GM12875 (cell line): ENCODE results near the gene EPGN.

Source experiments
- H3K4me3 ChIP-seq: one replicate; pipeline ENCODE4 v1.5.1; 2011; ENCODE audit warnings: low read depth, low read length, control low read depth
- TF ChIP-seq, protein P1 (sequence below): IDR thresholded peaks from 2 replicates; pipeline ENCODE4 v1.5.1; 2011; ENCODE audit warnings: low read depth, mild to moderate bottlenecking, control low read depth, inconsistent platforms, low read length, moderate library complexity, borderline replicate concordance; ENCODE audit not compliant: insufficient read depth

Gene EPGN, protein sequence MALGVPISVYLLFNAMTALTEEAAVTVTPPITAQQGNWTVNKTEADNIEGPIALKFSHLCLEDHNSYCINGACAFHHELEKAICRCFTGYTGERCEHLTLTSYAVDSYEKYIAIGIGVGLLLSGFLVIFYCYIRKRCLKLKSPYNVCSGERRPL

DNA sequence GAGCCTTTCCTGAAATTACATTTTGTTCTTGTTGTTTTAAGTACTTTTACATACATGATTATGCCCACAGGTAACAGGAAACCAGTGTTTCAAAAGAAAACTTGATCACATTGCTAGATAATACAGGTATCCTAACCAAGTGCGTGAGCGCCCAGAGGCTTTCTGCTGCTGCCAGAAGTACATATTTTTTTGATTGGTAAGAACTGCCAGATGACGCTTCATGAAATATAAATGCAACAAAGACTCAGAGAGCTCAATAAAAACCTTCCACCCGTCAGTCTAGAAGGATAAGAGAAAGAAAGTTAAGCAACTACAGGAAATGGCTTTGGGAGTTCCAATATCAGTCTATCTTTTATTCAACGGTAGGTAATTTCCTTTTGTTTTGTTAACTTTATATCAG is at the start of gene EPGN:
EPGN (plus strand) TSS at position 256 of the 400 bp plus-strand sequence; CDS start at position 320, 64 bp downstream.
- TF ChIP-seq, protein P1, sequence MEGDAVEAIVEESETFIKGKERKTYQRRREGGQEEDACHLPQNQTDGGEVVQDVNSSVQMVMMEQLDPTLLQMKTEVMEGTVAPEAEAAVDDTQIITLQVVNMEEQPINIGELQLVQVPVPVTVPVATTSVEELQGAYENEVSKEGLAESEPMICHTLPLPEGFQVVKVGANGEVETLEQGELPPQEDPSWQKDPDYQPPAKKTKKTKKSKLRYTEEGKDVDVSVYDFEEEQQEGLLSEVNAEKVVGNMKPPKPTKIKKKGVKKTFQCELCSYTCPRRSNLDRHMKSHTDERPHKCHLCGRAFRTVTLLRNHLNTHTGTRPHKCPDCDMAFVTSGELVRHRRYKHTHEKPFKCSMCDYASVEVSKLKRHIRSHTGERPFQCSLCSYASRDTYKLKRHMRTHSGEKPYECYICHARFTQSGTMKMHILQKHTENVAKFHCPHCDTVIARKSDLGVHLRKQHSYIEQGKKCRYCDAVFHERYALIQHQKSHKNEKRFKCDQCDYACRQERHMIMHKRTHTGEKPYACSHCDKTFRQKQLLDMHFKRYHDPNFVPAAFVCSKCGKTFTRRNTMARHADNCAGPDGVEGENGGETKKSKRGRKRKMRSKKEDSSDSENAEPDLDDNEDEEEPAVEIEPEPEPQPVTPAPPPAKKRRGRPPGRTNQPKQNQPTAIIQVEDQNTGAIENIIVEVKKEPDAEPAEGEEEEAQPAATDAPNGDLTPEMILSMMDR, result no peak
- no peak within 1 kb of the TSS for H3K4me3 ChIP-seq

DNA sequence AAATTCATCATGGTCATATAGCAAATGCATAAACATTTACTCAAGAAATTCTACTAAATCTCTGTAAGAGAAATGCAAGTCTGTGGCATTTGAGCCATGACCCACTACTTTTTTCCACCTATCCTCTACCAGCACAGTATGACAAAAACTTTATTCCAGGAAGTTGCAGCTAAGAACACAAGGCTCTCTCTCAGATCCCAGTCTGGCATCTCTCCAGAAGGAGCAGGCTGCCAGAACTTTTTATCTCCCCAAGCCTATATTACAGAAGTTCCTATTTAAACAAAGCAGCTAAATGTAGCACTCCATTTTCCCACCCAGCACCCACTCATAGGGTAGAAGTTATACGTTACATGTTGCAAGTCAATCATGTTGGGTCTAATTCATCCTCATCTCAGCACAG is 49.3 kb upstream of the EPGN start:
- TF ChIP-seq, protein P1, result no peak
- no peak overlapping the region for H3K4me3 ChIP-seq

DNA sequence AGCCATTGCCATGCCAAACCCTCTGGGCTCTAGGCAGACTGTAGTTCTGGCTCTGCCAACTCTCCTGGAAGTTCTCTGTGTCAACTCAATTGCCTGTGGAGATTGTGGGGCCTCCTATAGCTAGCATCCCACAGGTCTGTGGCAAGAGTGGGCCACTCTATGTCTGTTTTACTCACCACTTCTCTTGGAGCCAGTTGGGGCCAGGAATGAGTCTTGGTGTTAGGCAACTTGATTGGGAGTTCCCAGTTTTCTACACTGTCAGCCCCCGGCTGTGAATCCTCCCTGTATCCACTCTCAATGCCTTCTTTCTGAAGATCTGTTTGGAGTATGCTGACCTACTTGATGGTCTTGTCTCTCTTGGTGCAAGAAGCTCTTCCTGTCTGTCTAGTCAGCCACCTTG is 48.2 kb upstream of the EPGN start:
- TF ChIP-seq, protein P1, result no peak
- no peak overlapping the region for H3K4me3 ChIP-seq

DNA sequence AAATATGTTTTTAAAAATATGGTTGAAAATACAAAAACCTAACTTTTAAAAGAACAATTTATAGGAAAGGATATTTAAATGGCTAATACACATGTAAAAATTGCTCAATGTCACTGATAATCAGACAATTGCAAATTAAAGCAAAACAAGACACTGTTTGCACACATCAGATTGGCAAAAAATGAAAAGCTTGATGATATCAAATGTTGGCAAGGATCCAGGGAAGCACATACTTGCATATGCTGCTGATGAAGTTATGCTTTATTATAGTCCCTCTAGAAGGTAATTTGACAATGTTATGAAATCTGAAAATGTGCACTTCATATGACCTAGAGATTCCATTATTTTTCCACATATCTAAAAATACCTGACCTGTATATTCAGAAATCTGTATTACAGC is 45.7 kb upstream of the EPGN start:
- H3K4me3 ChIP-seq, result no peak overlapping the region
- TF ChIP-seq, protein P1, result no peak

DNA sequence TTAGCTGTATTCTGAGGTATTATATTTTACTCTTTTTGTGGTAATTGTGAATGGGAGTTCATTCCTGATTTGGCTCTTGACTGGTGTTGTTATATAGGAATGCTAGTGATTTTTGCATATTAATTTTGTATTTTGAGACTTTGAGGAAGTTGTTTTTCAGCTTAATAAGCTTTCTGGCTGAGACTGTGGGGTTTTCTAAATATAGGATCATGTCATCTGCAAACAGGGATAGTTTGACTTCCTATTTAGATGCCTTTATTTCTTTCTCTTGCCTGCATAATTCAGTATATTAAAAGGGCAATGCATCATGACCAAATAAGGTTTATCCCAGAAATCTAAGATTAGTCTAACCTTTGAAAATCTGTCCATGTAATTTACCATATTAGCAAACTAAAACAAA is 44.7 kb upstream of the EPGN start:
- no peak overlapping the region for H3K4me3 ChIP-seq
- TF ChIP-seq, protein P1, result no peak

DNA sequence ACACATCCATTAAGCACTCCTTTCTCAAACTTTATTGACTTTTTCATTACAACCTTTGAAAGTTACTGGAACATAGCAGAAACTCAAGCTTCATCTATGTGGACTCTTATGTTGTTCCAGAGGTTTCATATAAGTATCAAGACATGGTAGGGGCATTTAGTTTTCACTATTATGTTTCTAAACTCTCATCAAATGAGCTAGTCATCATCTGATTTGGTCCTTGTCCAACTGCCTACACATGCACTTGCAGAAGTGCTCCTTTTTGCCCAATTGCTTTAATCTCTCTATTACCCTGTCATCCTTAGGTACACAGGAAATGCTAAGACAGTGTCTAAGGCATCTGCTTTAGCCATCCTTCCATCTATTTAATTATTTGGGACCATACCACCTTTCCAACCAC is 42.2 kb upstream of the EPGN start:
- TF ChIP-seq, protein P1, result no peak
- H3K4me3 ChIP-seq, result no peak overlapping the region

DNA sequence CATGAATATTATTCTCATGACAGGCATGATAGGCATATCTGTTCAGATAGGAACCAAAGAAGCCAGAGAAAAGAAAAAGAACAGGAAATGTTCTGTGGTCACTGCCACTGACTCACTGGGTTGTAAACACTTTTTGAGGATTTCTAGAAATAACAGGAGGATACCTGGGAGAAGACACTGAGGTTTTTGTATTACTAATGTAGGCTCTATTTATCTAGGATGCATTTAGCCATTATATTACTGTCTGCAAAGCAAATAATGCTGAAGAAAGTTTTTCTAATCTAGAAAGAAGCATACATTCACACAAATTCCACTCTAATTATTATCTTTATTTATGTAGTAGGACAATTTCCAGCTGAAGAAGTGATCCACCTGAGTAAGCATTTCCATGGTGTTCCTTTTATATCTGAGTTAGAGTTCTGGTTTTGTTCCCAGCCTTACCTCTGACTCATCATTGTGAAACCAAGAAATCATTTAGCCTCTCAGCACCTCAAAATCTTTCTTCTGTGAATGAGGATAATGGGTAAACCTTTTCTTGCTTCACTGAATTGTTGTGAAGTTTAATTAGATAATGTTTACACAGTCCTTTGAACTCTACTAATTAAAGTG is 40.2 kb upstream of the EPGN start:
- H3K4me3 ChIP-seq, result no peak overlapping the region
- TF ChIP-seq, protein P1, result no peak
